Suprapubic skin (tissue), 4 donors: ENCODE results near the gene TCF12. TPM values are rescaled to one million over a fixed set of nuclear protein-coding genes. Genes with fewer than 3 reads are reported as not detected.

Experiments used
- DNase-seq, 2 donors: peaks; one replicate each; pipeline ENCODE4 v3.0.0-alpha.2; 2019; ENCODE audit warnings: low spot score in 2 of 2
- H3K27ac ChIP-seq: fragments of 200-600 bp; sonication (generic); one replicate; pipeline ENCODE4 v1.5.1; 2019
- H3K27me3 ChIP-seq: fragments of 200-600 bp; sonication (generic); one replicate; pipeline ENCODE4 v1.5.1; 2019
- H3K36me3 ChIP-seq: fragments of 200-600 bp; sonication (generic); one replicate; pipeline ENCODE4 v1.5.1; 2019
- H3K4me1 ChIP-seq: fragments of 200-600 bp; sonication (generic); one replicate; pipeline ENCODE4 v1.5.1; 2019
- H3K4me3 ChIP-seq: fragments of 200-600 bp; sonication (generic); one replicate; pipeline ENCODE4 v1.5.1; 2019; ENCODE audit warnings: mild to moderate bottlenecking
- H3K9me3 ChIP-seq: fragments of 200-600 bp; sonication (generic); one replicate; pipeline ENCODE4 v1.5.1; 2019
- CTCF ChIP-seq, 2 donors: fragments of 200-600 bp in 1 of 2; fragments of 450-650 bp in 1 of 2; sonication (generic) in 1 of 2; IDR thresholded peaks; one replicate each; pipeline ENCODE4 v1.5.1; 2016 to 2019; ENCODE audit warnings: antibody characterized with exemption in 2 of 2, mild to moderate bottlenecking in 1 of 2, moderate library complexity in 1 of 2
- EP300 ChIP-seq: sonication (generic); formaldehyde crosslinking; IDR thresholded peaks from one replicate; pipeline ENCODE4 v1.6.1; 2017; ENCODE audit warnings: antibody characterized with exemption
- POLR2A ChIP-seq, 2 donors: fragments of 450-650 bp; IDR thresholded peaks; one replicate each; pipeline ENCODE4 v1.6.1; 2017; ENCODE audit warnings: antibody characterized with exemption in 2 of 2, mild to moderate bottlenecking in 2 of 2, moderate library complexity in 2 of 2
- POLR2AphosphoS5 ChIP-seq, 3 donors: sonication (generic); formaldehyde crosslinking; IDR thresholded peaks; one replicate each; pipeline ENCODE4 v1.6.1; 2017; ENCODE audit warnings: antibody characterized with exemption in 3 of 3
- WGBS: methylation state at CpG from one replicate; pipeline ENCODE4 v1.1.5; 2018; 5-methylcytosine and 5-hydroxymethylcytosine counted together
- total RNA-seq, 4 donors: library from RNA; depleted of rRNA; stranded (reverse); fragments of >200 nt; gene quantifications; one replicate each; pipeline ENCODE4 v1.1.0, GENCODE V29; 2016

TCF12 gene
- total RNA-seq, 4 donors from 2014 or later = 91.3 to 118 (median 105) TPM

GRCh38 chr15:57297163-57297593 is 378.7 kb downstream of the TCF12 start:
- DNase-seq = no peak
- 87% methylated on average over 3 of the region's 3 CpGs for WGBS
- TF ChIP-seq EP300 = no peak
- TF ChIP-seq POLR2A (IDR thresholded peaks at IDR 0.05) = no peak
- TF ChIP-seq POLR2AphosphoS5 (IDR thresholded peaks at IDR 0.05) = no peak
- no peak for TF ChIP-seq CTCF (IDR thresholded peaks at IDR 0.05)
- H3K36me3 ChIP-seq = no peaks in the 10 kb centered on the region
- H3K4me1 ChIP-seq = no peaks in the 10 kb centered on the region
- no peaks in the 10 kb centered on the region for H3K9me3 ChIP-seq
- no peak overlapping the region for H3K4me3 ChIP-seq
- H3K27ac ChIP-seq = no peak overlapping the region
- no peaks in the 10 kb centered on the region for H3K27me3 ChIP-seq

GRCh38 chr15:57297630-57298029 is 379.2 kb downstream of the TCF12 start:
- 88% methylated on average over 6 of the region's 6 CpGs for WGBS
- H3K36me3 ChIP-seq = no peaks in the 10 kb centered on the region
- no peak for DNase-seq
- H3K4me3 ChIP-seq = no peak overlapping the region
- no peak overlapping the region for H3K27ac ChIP-seq
- H3K4me1 ChIP-seq = no peaks in the 10 kb centered on the region
- no peaks in the 10 kb centered on the region for H3K9me3 ChIP-seq
- no peak for TF ChIP-seq POLR2A (IDR thresholded peaks at IDR 0.05)
- TF ChIP-seq POLR2AphosphoS5 (IDR thresholded peaks at IDR 0.05) = no peak
- TF ChIP-seq CTCF (IDR thresholded peaks at IDR 0.05) = no peak
- TF ChIP-seq EP300 = no peak
- no peaks in the 10 kb centered on the region for H3K27me3 ChIP-seq

- Histone ChIP-seq H3K36me3 (no peaks in the 10 kb centered on the region), H3K27me3 (no peaks in the 10 kb centered on the region), H3K4me3 (no peak overlapping the region), H3K27ac (no peak overlapping the region), H3K9me3 (no peaks in the 10 kb centered on the region), H3K4me1 (no peaks in the 10 kb centered on the region)
- WGBS = 79% methylated on average over 5 of the region's 5 CpGs
- no peak for DNase-seq
- no peak for TF ChIP-seq CTCF (IDR thresholded peaks at IDR 0.05)
- TF ChIP-seq POLR2AphosphoS5 (IDR thresholded peaks at IDR 0.05) = no peak
- no peak for TF ChIP-seq EP300
- no peak for TF ChIP-seq POLR2A (IDR thresholded peaks at IDR 0.05)
Observed at GRCh38 chr15:57298204-57298603, 379.8 kb downstream of the TCF12 start.

GRCh38 chr15:57298843-57299550 is 380.6 kb downstream of the TCF12 start:
- no peak overlapping the region for H3K4me3 ChIP-seq
- no peak overlapping the region for H3K27ac ChIP-seq
- H3K27me3 ChIP-seq = no peaks in the 10 kb centered on the region
- no peaks in the 10 kb centered on the region for H3K9me3 ChIP-seq
- TF ChIP-seq POLR2A (IDR thresholded peaks at IDR 0.05) = no peak
- no peaks in the 10 kb centered on the region for H3K4me1 ChIP-seq
- 86% methylated on average over 14 of the region's 14 CpGs for WGBS
- no peak for DNase-seq
- H3K36me3 ChIP-seq = no peaks in the 10 kb centered on the region

- Histone ChIP-seq H3K36me3 (no peaks in the 10 kb centered on the region), H3K9me3 (no peaks in the 10 kb centered on the region), H3K4me1 (peaks cover 4% of the 10 kb centered on the region), H3K27me3 (no peaks in the 10 kb centered on the region), H3K27ac (no peak overlapping the region), H3K4me3 (no peak overlapping the region)
- no peak for TF ChIP-seq EP300
- TF ChIP-seq CTCF (IDR thresholded peaks at IDR 0.05) = no peak
- TF ChIP-seq POLR2AphosphoS5 (IDR thresholded peaks at IDR 0.05) = no peak
- TF ChIP-seq POLR2A (IDR thresholded peaks at IDR 0.05) = no peak
- no peak for DNase-seq
- 85% methylated on average over 4 of the region's 4 CpGs for WGBS
Observed at GRCh38 chr15:57301307-57301706, 382.9 kb downstream of the TCF12 start.
